ENCODE measurements around the gene ATF6.

The ATF6 gene

DNA sequence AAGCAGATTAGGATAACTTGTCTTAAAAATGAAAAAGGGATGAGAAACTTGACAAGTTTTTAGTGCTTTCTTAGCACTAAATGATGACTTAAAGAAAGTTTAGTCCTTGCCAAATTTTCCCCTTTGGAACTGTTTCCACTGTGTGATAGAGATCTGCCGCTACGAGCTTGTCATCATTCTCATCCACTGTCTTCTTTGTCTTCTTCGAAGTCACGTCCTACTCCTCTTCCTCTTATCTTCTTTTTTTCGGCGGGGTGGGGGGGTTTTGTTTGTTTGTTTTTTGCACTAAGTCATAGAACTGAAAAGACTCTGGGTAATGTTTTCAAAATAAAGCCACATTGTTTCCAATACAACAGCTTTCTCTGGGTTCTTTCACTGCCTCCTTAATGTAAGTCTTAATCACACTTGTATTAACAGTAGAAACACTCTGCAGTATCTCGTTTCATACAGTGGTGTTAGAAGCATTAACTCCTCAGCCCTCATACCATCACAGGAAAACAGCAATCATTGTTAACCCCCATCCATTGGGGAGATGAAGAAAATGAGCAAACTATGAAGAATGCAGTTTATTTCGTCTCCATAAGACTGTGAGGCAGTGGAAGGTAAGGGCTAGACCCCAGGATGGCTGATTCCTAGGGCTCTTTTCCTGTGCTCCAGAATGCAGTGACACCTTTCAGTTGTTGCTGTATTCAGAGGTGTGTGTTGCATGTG is 175.8 kb downstream of the ATF6 start:
- DNase-seq: no peak

- no peak for DNase-seq
Measured at GRCh38 chr1:161943737-161944136, 177.6 kb downstream of the ATF6 start.

- no peak for DNase-seq
Measured at GRCh38 chr1:161944381-161944780, 178.3 kb downstream of the ATF6 start.

DNA sequence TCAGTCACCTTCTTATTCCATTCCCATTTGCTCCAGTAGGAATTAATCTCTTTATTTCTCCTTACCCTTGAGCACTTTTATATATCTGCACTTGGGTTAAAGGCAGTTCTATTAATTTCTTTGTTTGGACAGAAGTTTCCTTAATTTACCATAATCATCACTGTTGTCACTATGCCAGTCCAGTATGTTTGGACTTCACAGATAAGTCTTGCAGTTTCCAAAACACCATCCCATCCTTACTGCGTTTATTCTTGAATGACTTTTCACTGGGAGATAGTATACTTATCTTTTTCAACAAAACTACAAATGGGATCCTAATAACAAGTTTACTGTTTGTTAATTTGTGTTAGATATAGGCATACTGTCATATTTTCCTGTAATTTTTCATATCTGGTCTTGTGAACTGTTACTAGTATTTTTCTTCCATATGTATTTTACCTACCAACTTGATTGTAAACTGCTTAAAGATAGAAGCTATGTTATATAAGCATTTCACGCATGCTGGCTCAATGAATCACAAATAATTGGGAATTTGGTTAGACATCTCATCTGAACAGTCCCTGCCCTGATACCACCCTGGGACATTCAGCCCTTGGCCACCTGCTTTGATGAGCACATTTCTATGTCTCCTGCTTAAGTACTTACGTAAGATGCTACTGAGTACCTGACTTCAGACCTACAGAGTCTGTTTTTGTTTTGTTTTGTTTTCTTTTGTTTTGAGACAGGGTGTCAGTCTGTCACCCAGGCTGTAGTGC is 179.4 kb downstream of the ATF6 start:
- DNase-seq: no peak

- DNase-seq: no peak
Measured at GRCh38 chr1:161946071-161946987, 180.2 kb downstream of the ATF6 start.

DNA sequence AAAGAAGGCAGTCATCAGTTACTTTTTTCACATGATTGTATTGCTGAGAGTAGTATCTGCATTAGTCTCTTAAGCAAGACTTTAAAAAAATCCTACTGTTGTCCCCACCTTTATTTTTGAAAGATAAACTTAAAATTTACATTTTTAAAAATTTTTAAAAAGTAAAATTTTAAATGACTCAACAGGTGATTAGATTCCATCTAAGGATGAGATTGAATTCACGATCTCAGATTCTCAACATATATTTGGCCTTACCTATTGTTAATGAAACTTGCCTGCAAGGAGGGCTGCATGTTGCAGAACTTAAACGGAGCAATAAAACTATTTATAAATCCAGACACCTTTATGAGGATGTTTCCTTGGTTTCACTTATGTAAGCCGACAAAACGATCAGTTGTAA is 182.3 kb downstream of the ATF6 start:
- DNase-seq: no peak

- DNase-seq: no peak
Measured at GRCh38 chr1:161949548-161949947, 183.4 kb downstream of the ATF6 start.

GRCh38 chr1:161950377-161950776 is 184.3 kb downstream of the ATF6 start:
- no peak for DNase-seq

DNA sequence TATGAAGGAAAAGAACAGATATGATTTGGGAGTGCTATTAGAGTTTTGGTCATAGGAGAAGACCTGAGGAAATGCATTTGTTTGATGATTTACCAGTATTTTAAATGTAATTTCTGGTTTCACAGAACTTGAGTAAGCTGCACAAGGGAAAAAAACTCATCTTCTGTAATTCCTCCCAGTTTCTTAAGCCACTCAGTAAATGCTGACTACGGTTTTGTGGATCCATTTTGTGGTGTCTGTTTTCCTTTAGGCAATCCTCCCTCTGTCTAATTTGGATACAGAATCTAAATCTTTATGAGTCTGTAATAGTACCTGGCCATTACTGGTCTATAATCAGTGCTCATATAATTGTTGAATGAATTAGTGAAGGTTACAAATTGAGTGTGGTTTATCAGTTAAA is 185.5 kb downstream of the ATF6 start:
- no peak for DNase-seq

- no peak for DNase-seq
Measured at GRCh38 chr1:161952607-161953172, 186.6 kb downstream of the ATF6 start.

DNA sequence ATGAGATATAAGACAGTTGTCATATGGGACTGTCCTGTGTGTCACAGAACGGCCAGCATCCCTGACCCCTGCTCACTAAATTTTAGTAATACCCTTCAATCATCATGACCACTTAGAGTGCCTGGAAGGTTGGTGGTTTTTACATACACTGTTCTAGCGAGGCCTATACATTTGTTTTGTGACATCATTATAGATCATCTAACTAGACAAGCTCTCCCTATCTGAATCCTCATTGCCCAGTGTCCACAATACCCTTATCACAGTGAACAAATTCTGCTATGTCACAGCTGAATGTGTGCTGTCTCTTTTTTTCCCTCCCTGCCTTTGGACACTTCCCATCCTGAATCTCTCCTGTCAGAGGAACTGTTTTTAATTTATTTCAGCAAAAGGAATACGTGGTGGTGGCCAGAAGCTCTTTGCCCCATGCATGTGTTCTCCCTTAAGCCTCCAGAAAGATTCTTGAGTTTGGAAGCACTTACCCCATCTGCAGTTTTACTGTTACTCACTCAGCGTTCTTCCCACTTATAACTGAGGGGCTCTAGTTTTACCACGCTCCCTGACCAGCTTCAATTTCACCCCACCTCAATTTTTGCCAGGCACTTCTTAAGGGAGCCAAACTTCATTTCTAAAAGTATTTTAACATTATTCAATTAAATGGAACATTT is 187.3 kb downstream of the ATF6 start:
- no peak for DNase-seq

DNA sequence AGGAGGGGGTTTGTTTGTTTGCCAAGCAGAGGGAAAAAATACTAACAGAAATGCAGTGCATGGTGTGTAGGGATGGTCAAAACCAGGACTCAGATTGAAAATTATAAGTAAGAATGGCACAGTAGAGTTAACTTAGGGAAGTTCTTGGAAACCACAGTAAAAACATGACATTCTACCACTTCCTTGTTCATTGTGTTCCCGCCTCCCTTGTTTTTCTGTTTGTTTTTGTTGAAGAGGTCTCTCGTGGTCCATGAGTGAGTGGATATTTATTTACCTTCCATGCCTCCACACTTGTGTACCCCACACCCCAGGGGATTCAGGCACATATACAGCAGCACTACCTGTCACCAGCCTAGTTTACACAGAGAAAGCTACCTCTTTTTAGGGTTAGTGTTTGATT is 187.9 kb downstream of the ATF6 start:
- DNase-seq: no peak

DNA sequence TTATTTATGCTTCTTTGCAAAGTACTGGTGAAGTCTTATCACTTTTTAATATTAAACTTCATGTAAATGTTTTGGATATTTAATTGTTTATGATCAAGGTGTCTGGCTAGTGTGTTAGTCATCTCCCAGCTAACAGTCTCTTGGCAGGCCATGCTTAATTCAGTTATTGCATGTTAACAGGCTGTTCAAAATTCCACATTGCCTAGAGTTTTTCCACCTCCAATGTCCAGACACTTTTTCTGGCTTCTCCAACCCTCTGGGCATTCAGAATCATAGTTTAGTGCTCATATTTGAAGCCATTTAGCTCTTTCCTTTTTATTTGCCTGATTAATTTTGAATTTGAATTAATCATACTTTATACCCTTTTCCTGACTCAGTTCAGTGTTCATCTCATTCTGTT is 188.3 kb downstream of the ATF6 start:
- no peak for DNase-seq

DNA sequence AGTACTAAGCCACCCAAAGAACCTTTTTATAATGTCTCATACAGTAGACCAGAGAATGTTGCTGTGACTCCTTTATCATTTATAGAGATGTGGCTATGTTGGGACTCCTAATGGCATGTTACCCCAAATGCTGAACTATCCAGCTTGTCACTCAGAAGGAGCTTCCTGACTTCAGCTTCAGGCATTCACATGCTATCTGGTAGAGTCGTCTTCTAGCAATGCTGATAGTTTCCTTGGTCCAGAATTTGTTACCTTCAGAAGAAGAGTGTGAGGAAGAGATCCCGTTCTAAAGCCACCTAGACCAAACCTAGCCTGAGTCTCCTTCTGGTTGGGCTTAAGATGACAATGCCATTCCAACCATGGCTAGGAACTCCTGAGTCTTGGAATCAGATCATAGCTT is 189.5 kb downstream of the ATF6 start:
- DNase-seq: no peak

GRCh38 chr1:161956097-161956496 is 190.0 kb downstream of the ATF6 start:
- no peak for DNase-seq

- DNase-seq: no peak
Measured at GRCh38 chr1:161956930-161957329, 190.8 kb downstream of the ATF6 start.

DNA sequence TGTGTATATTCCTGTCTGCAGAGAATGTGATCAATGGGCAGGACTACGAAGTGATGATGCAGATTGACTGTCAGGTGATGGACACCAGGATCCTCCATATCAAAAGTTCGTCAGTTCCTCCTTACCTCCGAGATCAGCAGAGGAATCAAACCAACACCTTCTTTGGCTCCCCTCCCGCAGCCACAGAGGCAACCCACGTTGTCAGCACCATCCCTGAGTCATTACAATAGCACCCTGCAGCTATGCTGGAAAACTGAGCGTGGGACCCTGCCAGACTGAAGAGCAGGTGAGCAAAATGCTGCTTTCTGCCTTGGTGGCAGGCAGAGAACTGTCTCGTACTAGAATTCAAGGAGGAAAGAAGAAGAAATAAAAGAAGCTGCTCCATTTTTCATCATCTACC is 192.3 kb downstream of the ATF6 start:
- DNase-seq: no peak

DNA sequence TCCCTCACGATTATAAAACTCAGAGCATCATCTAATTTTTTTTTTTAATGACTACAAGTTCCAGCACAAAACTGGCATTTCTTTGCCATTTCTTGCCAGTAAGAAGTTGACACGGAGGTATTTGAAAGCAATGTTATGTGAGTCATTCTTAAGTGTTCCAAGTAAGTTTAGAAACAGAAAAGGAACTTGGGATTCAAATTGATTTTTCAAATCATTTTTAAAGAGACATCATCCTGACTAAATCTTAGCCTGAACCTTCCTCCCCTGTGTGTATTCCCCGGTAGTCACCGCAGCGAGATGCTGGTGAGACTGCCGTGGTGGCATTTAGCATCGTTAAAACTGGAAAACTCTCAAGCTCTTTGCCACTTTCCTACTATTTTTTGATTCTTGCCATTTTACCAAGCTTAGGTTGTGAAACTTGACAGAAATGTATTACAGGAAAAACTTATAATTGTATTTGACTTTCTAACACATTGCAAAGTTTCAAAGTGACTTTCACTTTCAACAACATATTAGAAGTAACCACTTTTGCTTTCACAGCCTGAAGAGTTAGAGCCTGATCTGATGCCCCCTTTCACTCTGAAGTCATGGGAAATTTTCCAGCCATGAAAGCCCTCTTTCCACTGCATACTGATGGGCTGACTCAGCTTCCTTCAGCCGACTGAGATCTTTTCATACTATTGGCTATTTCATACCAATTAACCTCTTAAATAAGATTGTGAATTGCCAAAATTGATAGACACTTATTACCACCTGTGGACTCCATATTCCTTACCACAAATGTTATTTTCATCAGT is 196.2 kb downstream of the ATF6 start:
- DNase-seq: no peak

DNA sequence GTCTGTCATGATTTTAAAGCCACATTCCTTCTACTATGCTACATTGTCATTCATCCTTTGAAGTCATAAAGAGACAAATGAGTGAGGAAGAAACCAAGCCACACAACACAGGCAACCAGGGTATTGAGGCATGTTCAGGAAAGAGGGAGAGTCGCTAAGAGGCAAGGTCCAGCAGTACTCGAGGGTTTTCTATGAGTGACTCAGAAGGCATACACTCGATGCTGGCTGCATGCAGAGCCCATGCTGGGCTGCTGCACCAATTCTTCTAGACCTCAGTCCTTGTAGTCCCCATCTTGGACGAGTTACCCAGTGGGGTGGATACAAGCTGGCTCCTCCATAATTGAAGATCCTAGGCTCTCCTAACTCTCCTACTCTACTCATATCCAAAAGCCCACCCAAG is 199.9 kb downstream of the ATF6 start:
- DNase-seq: no peak

DNA sequence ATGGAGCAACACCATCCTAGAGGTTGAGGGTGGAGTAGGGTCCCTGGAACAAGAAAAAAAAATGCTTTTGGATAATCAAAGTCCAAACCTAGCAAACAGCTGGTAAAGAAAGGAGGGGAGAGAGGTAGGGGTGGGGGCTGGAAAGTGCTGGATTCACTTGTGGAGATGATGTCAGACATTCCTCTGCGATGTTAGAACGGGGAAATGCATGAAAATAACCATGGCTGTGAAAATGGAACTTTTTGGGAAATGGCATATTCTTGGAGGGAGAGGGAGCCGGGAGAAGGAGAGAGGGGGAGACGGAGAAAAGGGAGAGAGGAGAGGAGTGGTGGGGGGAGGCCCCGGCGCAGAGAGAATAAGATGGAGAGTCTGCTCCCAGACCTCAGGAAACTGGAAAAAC is 203.9 kb downstream of the ATF6 start:
- DNase-seq: no peak

- DNase-seq: no peak
Measured at GRCh38 chr1:161970633-161971032, 204.5 kb downstream of the ATF6 start.

DNA sequence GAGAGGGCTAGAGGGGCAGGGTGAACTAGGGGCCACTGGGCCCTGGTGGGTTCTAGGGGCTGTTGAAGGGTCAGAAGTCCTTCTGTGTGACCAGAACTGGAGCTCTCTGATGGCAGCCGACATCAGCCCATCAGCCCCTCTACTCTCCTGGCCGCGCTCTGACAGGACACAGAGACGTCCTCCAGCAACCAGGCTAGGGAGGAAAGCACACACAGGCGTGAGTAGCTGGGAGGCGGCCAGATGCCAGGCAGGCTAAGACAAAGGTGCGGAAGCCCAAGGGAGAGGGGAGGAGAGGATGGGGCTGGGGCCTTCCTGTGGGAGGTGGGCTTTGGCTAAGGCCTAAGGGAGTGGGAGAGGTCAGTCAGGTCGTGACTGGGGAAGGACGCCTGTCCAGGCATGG is 206.7 kb downstream of the ATF6 start:
- no peak for DNase-seq
